Mesendoderm (in vitro differentiated cells): ENCODE measurements around the gene NLRC5.
"Not testable (repeated sequence)": the region's sequence is repeated elsewhere in the genome, so short reads cannot be mapped to it uniquely, and the experiment has no call there.

Experiments used
- DNase-seq: peaks from one replicate; pipeline ENCODE4 v3.0.0; 2013
- H2AK5ac ChIP-seq: 2 replicates; pipeline ENCODE4 v1.6.1; 2013; ENCODE audit warnings: low read length, inconsistent platforms
- H2BK120ac ChIP-seq: 2 replicates; pipeline ENCODE4 v1.6.1; 2013; ENCODE audit warnings: low read depth, mild to moderate bottlenecking, low read length, moderate library complexity, mixed read lengths
- H2BK15ac ChIP-seq: replicated peaks from 2 replicates; pipeline ENCODE4 v1.6.1; 2013; ENCODE audit warnings: low read depth, mild to moderate bottlenecking, moderate library complexity
- H2BK5ac ChIP-seq: 2 replicates; pipeline ENCODE4 v1.6.1; 2013; ENCODE audit warnings: low read length, inconsistent platforms
- H3K18ac ChIP-seq: 2 replicates; pipeline ENCODE4 v1.6.1; 2013; ENCODE audit warnings: mild to moderate bottlenecking, low read length, mixed read lengths
- H3K23ac ChIP-seq: one replicate; pipeline ENCODE4 v1.6.1; 2013; ENCODE audit warnings: low read length
- H3K27ac ChIP-seq: 2 replicates; pipeline ENCODE4 v1.5.1; 2013; ENCODE audit warnings: low read depth, mild to moderate bottlenecking, inconsistent platforms, low read length, moderate library complexity
- H3K27me3 ChIP-seq: 2 replicates; pipeline ENCODE4 v1.6.1; 2013; ENCODE audit warnings: low read length, control low read depth, mild to moderate bottlenecking, inconsistent platforms; ENCODE audit not compliant: insufficient read depth, poor library complexity
- H3K36me3 ChIP-seq: 2 replicates; pipeline ENCODE4 v1.6.1; 2013; ENCODE audit warnings: low read length, inconsistent platforms; ENCODE audit not compliant: control insufficient read depth, insufficient read depth
- H3K4ac ChIP-seq: one replicate; pipeline ENCODE4 v1.6.1; 2013; ENCODE audit warnings: low read depth, mild to moderate bottlenecking, low read length, moderate library complexity
- H3K4me1 ChIP-seq: 2 replicates; pipeline ENCODE4 v1.6.1; 2013; ENCODE audit warnings: low read depth, low read length, inconsistent platforms; ENCODE audit not compliant: control insufficient read depth
- H3K4me2 ChIP-seq: 2 replicates; pipeline ENCODE4 v1.6.1; 2013; ENCODE audit warnings: low read length
- H3K4me3 ChIP-seq: 2 replicates; pipeline ENCODE4 v1.5.1; 2013; ENCODE audit warnings: mild to moderate bottlenecking, low read length
- H3K56ac ChIP-seq: one replicate; pipeline ENCODE4 v1.6.1; 2013; ENCODE audit warnings: low read length
- H3K79me1 ChIP-seq: 2 replicates; pipeline ENCODE4 v1.6.1; 2013; ENCODE audit warnings: low read length, inconsistent platforms
- H3K79me2 ChIP-seq: 2 replicates; pipeline ENCODE4 v1.6.1; 2013; ENCODE audit warnings: mild to moderate bottlenecking, low read length; ENCODE audit not compliant: control insufficient read depth, insufficient read depth
- H3K9ac ChIP-seq: 2 replicates; pipeline ENCODE4 v1.6.1; 2013; ENCODE audit warnings: low read length, inconsistent platforms
- H4K5ac ChIP-seq: one replicate; pipeline ENCODE4 v1.6.1; 2013; ENCODE audit warnings: low read length
- H4K8ac ChIP-seq: one replicate; pipeline ENCODE4 v1.6.1; 2013; ENCODE audit warnings: low read depth, mild to moderate bottlenecking, control low read depth, low read length, moderate library complexity
- WGBS: extraction: QIAGEN DNeasy Blood & Tissue Kit; methylation state at CpG from one replicate; pipeline ENCODE4 v1.1.7; 2013; ENCODE audit warnings: low lambda C conversion rate, missing lambda C conversion rate; ENCODE audit not compliant: insufficient coverage; ENCODE audit errors: extremely low coverage; 5-methylcytosine and 5-hydroxymethylcytosine counted together

Gene NLRC5

DNA sequence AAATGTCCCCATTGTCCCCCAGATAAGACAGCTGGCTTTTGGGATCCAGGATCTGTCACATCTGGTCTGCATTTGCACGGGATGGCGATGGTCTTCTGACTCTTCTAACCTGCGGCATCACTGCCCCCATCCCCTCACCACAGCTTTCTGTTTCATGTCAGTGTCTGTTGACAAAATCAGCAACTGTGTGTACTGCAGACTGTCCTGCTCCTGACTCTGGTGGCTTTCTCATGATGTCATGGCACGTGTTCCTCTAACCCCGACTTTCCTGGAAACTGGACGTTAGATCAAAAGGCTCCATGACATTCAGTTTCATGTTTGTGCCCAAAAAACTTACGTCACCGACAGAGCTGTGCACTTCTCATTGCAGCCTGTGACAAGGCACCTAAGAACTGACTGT is 73.0 kb downstream of the NLRC5 start:
- no peaks in the 10 kb centered on the region for H3K36me3 ChIP-seq
- H2BK120ac ChIP-seq, result no peak overlapping the region
- no CpG with 5 or more reads among the region's 8 CpGs for WGBS
- H3K9ac ChIP-seq, result no peak overlapping the region
- H3K4ac ChIP-seq, result no peak overlapping the region
- no peak overlapping the region for H2AK5ac ChIP-seq
- no peak overlapping the region for H3K56ac ChIP-seq
- no peak overlapping the region for H3K4me2 ChIP-seq
- no peak overlapping the region for H2BK15ac ChIP-seq
- H3K27me3 ChIP-seq, result no peaks in the 10 kb centered on the region
- no peaks in the 10 kb centered on the region for H3K79me2 ChIP-seq
- no peak overlapping the region for H4K8ac ChIP-seq
- no peak overlapping the region for H3K18ac ChIP-seq
- H3K4me3 ChIP-seq, result no peak overlapping the region
- no peaks in the 10 kb centered on the region for H3K79me1 ChIP-seq
- no peak overlapping the region for H3K27ac ChIP-seq
- no peak overlapping the region for H4K5ac ChIP-seq
- no peak for DNase-seq
- H3K4me1 ChIP-seq, result no peaks in the 10 kb centered on the region
- no peak overlapping the region for H3K23ac ChIP-seq
- no peak overlapping the region for H2BK5ac ChIP-seq

DNA sequence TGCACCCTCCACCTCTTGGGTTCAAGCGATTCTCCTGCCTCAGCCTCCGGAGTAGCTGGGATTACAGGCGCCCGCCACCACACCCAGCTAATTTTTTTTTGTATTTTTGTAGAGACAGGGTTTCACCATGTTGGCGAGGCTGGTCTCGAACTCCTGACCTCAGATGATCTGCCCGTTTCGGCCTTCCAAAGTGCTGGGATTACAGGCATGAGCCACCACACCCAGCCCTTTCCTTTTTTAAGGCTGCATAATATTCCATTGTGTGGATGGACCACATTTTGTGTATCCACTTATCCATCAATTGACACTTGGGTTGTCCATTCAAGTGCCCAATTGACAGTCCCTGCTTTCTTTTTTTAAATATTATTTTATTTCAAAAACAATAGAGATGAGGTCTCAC is 73.8 kb downstream of the NLRC5 start:
- H3K4me2 ChIP-seq, H3K27ac ChIP-seq, H3K4ac ChIP-seq, H3K36me3 ChIP-seq, H3K56ac ChIP-seq, H3K27me3 ChIP-seq, H2BK5ac ChIP-seq, H2BK120ac ChIP-seq, H3K4me3 ChIP-seq, H3K4me1 ChIP-seq, H3K23ac ChIP-seq, H2BK15ac ChIP-seq, DNase-seq, H3K9ac ChIP-seq, H2AK5ac ChIP-seq, H4K8ac ChIP-seq, H3K79me2 ChIP-seq, H4K5ac ChIP-seq, H3K79me1 ChIP-seq, H3K18ac ChIP-seq: not testable (repeated sequence)
- no CpG with 5 or more reads among the region's 8 CpGs for WGBS

DNA sequence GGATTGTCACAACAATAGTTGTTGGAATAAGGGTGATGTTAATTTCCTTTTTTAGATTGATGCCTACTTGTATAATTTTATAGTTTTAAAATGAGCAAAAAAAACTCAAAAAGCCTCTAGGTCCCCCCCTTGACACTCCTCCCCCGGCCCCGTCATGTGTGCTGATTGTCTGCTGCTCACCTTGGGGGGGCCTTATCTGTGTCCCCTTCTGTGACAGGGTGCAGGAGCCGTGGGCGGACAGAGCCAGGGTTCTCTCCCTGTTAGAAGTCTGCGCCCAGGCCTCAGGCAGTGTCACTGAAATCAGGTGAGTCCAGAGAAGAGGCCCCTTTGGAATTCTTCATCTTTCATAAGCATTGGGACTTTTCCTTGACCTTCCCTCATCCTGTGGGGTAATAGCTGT is 75.6 kb downstream of the NLRC5 start:
- Histone ChIP-seq H3K79me2 (no peaks in the 10 kb centered on the region), H3K27ac (no peak overlapping the region), H3K4me1 (no peaks in the 10 kb centered on the region), H3K79me1 (no peaks in the 10 kb centered on the region), H3K18ac (no peak overlapping the region), H3K27me3 (no peaks in the 10 kb centered on the region), H3K4me3 (no peak overlapping the region), H4K8ac (no peak overlapping the region), H3K9ac (no peak overlapping the region), H2BK5ac (no peak overlapping the region), H3K4me2 (no peak overlapping the region), H2BK120ac (no peak overlapping the region), H3K23ac (no peak overlapping the region), H2BK15ac (no peak overlapping the region), H3K4ac (no peak overlapping the region), H4K5ac (no peak overlapping the region), H2AK5ac (no peak overlapping the region), H3K56ac (no peak overlapping the region), H3K36me3 (no peaks in the 10 kb centered on the region)
- DNase-seq, result no peak
- no CpG with 5 or more reads among the region's 5 CpGs for WGBS

DNA sequence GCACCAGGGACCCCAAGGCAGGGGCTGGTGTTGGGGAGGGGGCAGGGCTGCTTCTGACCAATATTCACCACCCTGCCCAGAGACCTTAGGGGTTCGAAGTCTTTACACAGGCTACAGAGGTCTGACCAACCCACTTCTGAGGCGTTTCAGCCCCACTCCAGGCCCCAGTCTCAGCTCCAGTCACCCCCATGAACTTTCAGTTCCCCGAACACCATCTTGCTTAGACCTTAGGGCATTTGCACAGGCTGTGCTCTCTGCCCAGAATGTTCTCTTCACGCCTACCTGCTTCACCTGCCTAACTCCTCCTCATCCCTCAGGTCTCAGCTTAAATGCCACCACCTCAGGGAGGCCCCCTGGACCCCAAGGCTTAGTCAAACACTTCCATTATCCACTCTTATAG is 77.3 kb downstream of the NLRC5 start:
- H2BK5ac ChIP-seq, result no peak overlapping the region
- no peak overlapping the region for H3K56ac ChIP-seq
- H3K4me2 ChIP-seq, result no peak overlapping the region
- H3K18ac ChIP-seq, result no peak overlapping the region
- no peak overlapping the region for H3K4ac ChIP-seq
- no peak overlapping the region for H3K23ac ChIP-seq
- no peak overlapping the region for H4K5ac ChIP-seq
- no peaks in the 10 kb centered on the region for H3K36me3 ChIP-seq
- WGBS, result no CpG with 5 or more reads among the region's 4 CpGs
- no peak overlapping the region for H3K4me3 ChIP-seq
- no peak overlapping the region for H4K8ac ChIP-seq
- H3K79me1 ChIP-seq, result no peaks in the 10 kb centered on the region
- no peak overlapping the region for H2BK120ac ChIP-seq
- H3K27me3 ChIP-seq, result no peaks in the 10 kb centered on the region
- H2AK5ac ChIP-seq, result no peak overlapping the region
- DNase-seq, result no peak
- H3K27ac ChIP-seq, result no peak overlapping the region
- H3K9ac ChIP-seq, result no peak overlapping the region
- no peaks in the 10 kb centered on the region for H3K79me2 ChIP-seq
- no peaks in the 10 kb centered on the region for H3K4me1 ChIP-seq
- H2BK15ac ChIP-seq, result no peak overlapping the region

DNA sequence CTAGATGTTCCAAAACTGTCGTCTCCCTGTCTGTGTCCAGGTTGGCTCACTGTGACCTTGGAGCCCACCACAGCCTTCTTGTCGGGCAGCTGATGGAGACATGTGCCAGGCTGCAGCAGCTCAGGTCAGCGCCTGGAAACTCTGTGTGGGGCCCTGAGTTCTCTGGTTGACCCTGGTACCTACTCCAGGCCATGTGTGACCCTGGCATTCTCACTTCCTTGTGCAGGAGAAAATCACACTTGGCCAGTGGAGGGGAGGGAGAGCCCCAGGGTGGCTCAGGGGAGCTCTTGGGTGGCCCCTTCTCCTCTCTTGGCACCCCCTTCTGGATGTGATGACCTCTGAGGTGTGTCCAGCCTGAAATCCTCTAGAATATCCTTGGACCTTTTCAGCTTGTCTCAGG is 78.0 kb downstream of the NLRC5 start:
- Histone ChIP-seq H3K79me1 (no peaks in the 10 kb centered on the region), H3K4me1 (no peaks in the 10 kb centered on the region), H3K36me3 (no peaks in the 10 kb centered on the region), H3K56ac (no peak overlapping the region), H3K18ac (no peak overlapping the region), H3K4me3 (no peak overlapping the region), H2BK15ac (no peak overlapping the region), H3K4ac (no peak overlapping the region), H4K8ac (no peak overlapping the region), H4K5ac (no peak overlapping the region), H3K9ac (no peak overlapping the region), H3K4me2 (no peak overlapping the region), H3K27ac (no peak overlapping the region), H2BK5ac (no peak overlapping the region), H3K27me3 (no peaks in the 10 kb centered on the region), H2AK5ac (no peak overlapping the region), H3K23ac (no peak overlapping the region), H3K79me2 (no peaks in the 10 kb centered on the region), H2BK120ac (no peak overlapping the region)
- DNase-seq, result no peak
- no CpG with 5 or more reads among the region's 3 CpGs for WGBS

DNA sequence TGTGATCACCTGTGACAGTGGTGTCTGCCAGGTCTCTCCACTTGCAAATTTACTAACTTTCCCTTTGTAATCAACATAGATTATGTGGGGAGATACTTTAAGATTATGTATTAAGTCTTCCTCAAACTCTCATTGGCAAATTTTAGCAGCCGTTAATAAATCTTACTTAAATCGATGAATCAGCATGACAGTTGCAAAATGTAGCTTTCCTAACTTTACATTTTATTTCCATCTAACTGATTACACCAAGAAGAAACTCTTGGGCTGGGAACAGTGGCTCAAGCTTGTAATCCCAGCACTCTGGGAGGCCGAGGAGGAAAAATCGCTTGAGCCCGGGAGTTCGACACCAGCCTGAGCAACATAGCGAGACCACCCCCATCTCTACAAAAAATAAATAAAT is 79.7 kb downstream of the NLRC5 start:
- Histone ChIP-seq H2AK5ac (no peak overlapping the region), H3K18ac (no peak overlapping the region), H3K4ac (no peak overlapping the region), H3K27me3 (no peaks in the 10 kb centered on the region), H3K4me3 (no peak overlapping the region), H3K9ac (no peak overlapping the region), H3K27ac (no peak overlapping the region), H3K56ac (no peak overlapping the region), H3K36me3 (no peaks in the 10 kb centered on the region), H4K8ac (no peak overlapping the region), H2BK120ac (no peak overlapping the region), H3K4me1 (no peaks in the 10 kb centered on the region), H3K79me1 (no peaks in the 10 kb centered on the region), H3K23ac (no peak overlapping the region), H3K4me2 (no peak overlapping the region), H4K5ac (no peak overlapping the region), H2BK5ac (no peak overlapping the region), H3K79me2 (no peaks in the 10 kb centered on the region), H2BK15ac (no peak overlapping the region)
- DNase-seq, result no peak
- no CpG with 5 or more reads among the region's 7 CpGs for WGBS
